SK-N-SH (cell line): ENCODE data around the gene JAZF1. TPM values are rescaled to one million over a fixed set of nuclear protein-coding genes. Genes with fewer than 3 reads are reported as not detected.
A peak's percentile ranks its signal among the peaks of the same experiment; 100 is the strongest.

ENCODE experiments used
- CTCF ChIA-PET: fragments of 300-600, 350-600 bp; formaldehyde crosslinking; extraction: SDS; loops from one replicate; lab custom pipeline; 2021; lab: Yijun Ruan, JAX
- POLR2A ChIA-PET: fragments of 350-600 bp; sonication (Branson Sonifier 250); formaldehyde crosslinking; extraction: SDS; loops from one replicate; lab custom pipeline; 2020; ENCODE audit warnings: antibody characterized with exemption, inconsistent platforms; lab: Yijun Ruan, JAX
- DNase-seq: peaks from one replicate; pipeline ENCODE4 v3.0.0; 2012
- H2AFZ ChIP-seq: fragments of 200-600 bp; sonication (generic); 2 replicates; pipeline ENCODE4 v1.8.1; 2016; ENCODE audit warnings: antibody characterized with exemption, mild to moderate bottlenecking, low read depth
- H3F3A ChIP-seq: fragments of 200-600 bp; sonication (generic); replicated peaks from 2 replicates; pipeline ENCODE3; 2016; ENCODE audit warnings: antibody characterized with exemption, mild to moderate bottlenecking; ENCODE audit not compliant: insufficient read depth
- H3K27ac ChIP-seq, 2 experiments: fragments of 200-500 bp in 1 of 2; fragments of 200-600 bp in 1 of 2; sonication (Bioruptor generic) in 1 of 2; sonication (generic), shearing (Covaris generic) in 1 of 2; 2 replicates each; pipeline versions ENCODE4 v1.5.1 to v1.6.1; 2014 to 2016; ENCODE audit warnings: low read depth in 2 of 2, inconsistent platforms in 1 of 2, low read length in 1 of 2, mild to moderate bottlenecking in 1 of 2, mixed read lengths in 1 of 2
- H3K27me3 ChIP-seq: fragments of 200-600 bp; sonication (generic), shearing (Covaris generic); 2 replicates; pipeline ENCODE4 v1.6.1; 2016; ENCODE audit warnings: mixed run types; ENCODE audit not compliant: insufficient read depth
- H3K36me3 ChIP-seq, 2 experiments: fragments of 200-500 bp in 1 of 2; fragments of 200-600 bp in 1 of 2; sonication (Bioruptor generic) in 1 of 2; sonication (generic) in 1 of 2; replicated peaks in 1 of 2; 2 replicates each; pipeline versions ENCODE3 to v1.5.1; 2014 to 2016; ENCODE audit warnings: low read length in 1 of 2, mild to moderate bottlenecking in 1 of 2; ENCODE audit not compliant: insufficient read depth in 2 of 2, control insufficient read depth in 1 of 2
- H3K4me1 ChIP-seq, 2 experiments: fragments of 200-500 bp in 1 of 2; fragments of 200-600 bp in 1 of 2; sonication (Bioruptor generic) in 1 of 2; sonication (generic), shearing (Covaris generic) in 1 of 2; 2 replicates each; pipeline versions ENCODE4 v1.5.1 to v1.6.1; 2014 to 2016; ENCODE audit warnings: low read depth in 1 of 2, low read length in 1 of 2, mixed run types in 1 of 2; ENCODE audit not compliant: insufficient read depth in 2 of 2, control insufficient read depth in 1 of 2
- H3K4me2 ChIP-seq: fragments of 200-600 bp; sonication (generic), shearing (Covaris generic); 2 replicates; pipeline ENCODE4 v1.6.1; 2017; ENCODE audit warnings: mixed run types
- H3K4me3 ChIP-seq, 2 experiments: fragments of 200-500 bp in 1 of 2; fragments of 200-600 bp in 1 of 2; sonication (Bioruptor generic) in 1 of 2; sonication (generic), shearing (Covaris generic) in 1 of 2; 2 replicates each; pipeline versions ENCODE4 v1.5.1 to v1.8.1; 2014 to 2016; ENCODE audit warnings: low read depth in 2 of 2, inconsistent platforms in 1 of 2, low read length in 1 of 2, mild to moderate bottlenecking in 1 of 2, mixed read lengths in 1 of 2, moderate library complexity in 1 of 2
- H3K79me2 ChIP-seq: fragments of 200-600 bp; sonication (generic); 2 replicates; pipeline ENCODE4 v1.8.1; 2017; ENCODE audit warnings: mild to moderate bottlenecking; ENCODE audit not compliant: insufficient read depth
- H3K9ac ChIP-seq: fragments of 200-600 bp; sonication (generic); 2 replicates; pipeline ENCODE4 v1.6.1; 2017; ENCODE audit warnings: mixed run types
- H3K9me2 ChIP-seq: fragments of 200-600 bp; sonication (generic); 2 replicates; pipeline ENCODE4 v1.6.1; 2017; ENCODE audit warnings: mixed run types
- H3K9me3 ChIP-seq: fragments of 200-600 bp; sonication (generic); 2 replicates; pipeline ENCODE4 v1.6.1; 2017; ENCODE audit warnings: mixed run types, mild to moderate bottlenecking, moderate library complexity
- H4K20me1 ChIP-seq: fragments of 200-600 bp; sonication (generic); 2 replicates; pipeline ENCODE4 v1.6.1; 2017; ENCODE audit warnings: mild to moderate bottlenecking, mixed run types; ENCODE audit not compliant: insufficient read depth
- EP300 ChIP-seq, 2 experiments: IDR thresholded peaks; 2 replicates each; pipeline versions ENCODE4 v1.4.0 to v1.6.1; 2012; ENCODE audit warnings: borderline replicate concordance in 1 of 2, low read depth in 1 of 2, low read length in 1 of 2
- FOXM1 ChIP-seq: IDR thresholded peaks from 2 replicates; pipeline ENCODE4 v1.4.0; 2012; ENCODE audit warnings: low read depth, mild to moderate bottlenecking
- GABPA ChIP-seq: IDR thresholded peaks from 2 replicates; pipeline ENCODE4 v1.4.0; 2012; ENCODE audit warnings: low read depth, mild to moderate bottlenecking
- GATA2 ChIP-seq: sonication (generic); formaldehyde crosslinking; IDR thresholded peaks from 2 replicates; pipeline ENCODE4 v1.5.0; 2020; ENCODE audit warnings: mild to moderate bottlenecking, missing genetic modification reagents
- JUND ChIP-seq: IDR thresholded peaks from 2 replicates; pipeline ENCODE4 v1.4.0; 2012
- MAX ChIP-seq: IDR thresholded peaks from 2 replicates; pipeline ENCODE4 v1.4.0; 2012; ENCODE audit warnings: low read depth
- MEF2A ChIP-seq: IDR thresholded peaks from 2 replicates; pipeline ENCODE4 v1.4.0; 2012; ENCODE audit warnings: low read depth, borderline replicate concordance
- PBX3 ChIP-seq: IDR thresholded peaks from 2 replicates; pipeline ENCODE4; 2012
- RXRA ChIP-seq: IDR thresholded peaks from 2 replicates; pipeline ENCODE4 v1.4.0; 2012; ENCODE audit warnings: low read depth, mild to moderate bottlenecking, borderline replicate concordance
- SIN3A ChIP-seq: IDR thresholded peaks from 2 replicates; pipeline ENCODE4 v1.6.1; 2012; ENCODE audit warnings: low read depth, mild to moderate bottlenecking, low read length, moderate library complexity, borderline replicate concordance
- TAF1 ChIP-seq: IDR thresholded peaks from 2 replicates; pipeline ENCODE4 v1.6.1; 2012; ENCODE audit warnings: low read depth, mild to moderate bottlenecking, low read length, moderate library complexity, borderline replicate concordance
- TCF12 ChIP-seq: IDR thresholded peaks from 2 replicates; pipeline ENCODE4 v1.4.0; 2012
- USF1 ChIP-seq: IDR thresholded peaks from 2 replicates; pipeline ENCODE4 v1.4.0; 2012; ENCODE audit warnings: low read depth, borderline replicate concordance
- USF2 ChIP-seq: fragments of 150-350 bp; IDR thresholded peaks from 2 replicates; pipeline ENCODE4 v1.6.1; 2017; ENCODE audit warnings: antibody characterized with exemption, low read length, low read depth, borderline replicate concordance
- WGBS: methylation state at CpG from one replicate; pipeline ENCODE4 v1.1.6; 2017; ENCODE audit warnings: low lambda C conversion rate; 5-methylcytosine and 5-hydroxymethylcytosine counted together
- polyA plus RNA-seq, 3 experiments: library from polyadenylated mRNA; depleted of rRNA; stranded (reverse); fragments of >200 nt; gene quantifications; 2 replicates each; pipeline ENCODE4 v1.2.3, GENCODE V29; 2012

Gene JAZF1
- polyA plus RNA-seq (2012; rRNA removed) = 1.3 and 1.7 TPM in 2 replicates
- polyA plus RNA-seq (2012; cell fraction: cytosol; rRNA removed) = 3.0 and 3.5 TPM in 2 replicates
- 1.6 and 2.2 TPM in 2 replicates for polyA plus RNA-seq (2012; cell fraction: nucleus; rRNA removed)

- Histone ChIP-seq H3K4me2 (peak within 1 kb of the TSS; percentile 70), H3K79me2 (peaks cover 14% of the 10 kb centered on the region), H3K27me3 (no peaks in the 10 kb centered on the region), H4K20me1 (no peaks in the 10 kb centered on the region), H3K9me3 (no peaks in the 10 kb centered on the region), H2AFZ (peak within 1 kb of the TSS; percentile 88; the same call in 1 of the 2 replicates), H3K27ac (peak within 1 kb of the TSS in 1 of 2 experiments; percentile 48; a peak in 2 of 4 replicates), H3K4me3 (peak within 1 kb of the TSS; percentile 71 to 74), H3F3A (peaks cover 20% of the 10 kb centered on the region), H3K9ac (peak within 1 kb of the TSS; percentile 46; the same call in 1 of the 2 replicates)
- 7% methylated on average over 60 of the region's 64 CpGs for WGBS
- TF ChIP-seq TAF1 (no peak), EP300 (IDR thresholded peaks at IDR 0.05; ENCODE audit: borderline replicate concordance in 1 of 2, low read depth in 1 of 2, low read length in 1 of 2) (0 out of 4 replicates have a peak, but pooled peaks of 1 of the 2 experiments have one; percentile 9)
- TF ChIP-seq, all 33 proteins: peak for 1
- peak; percentile 93 for DNase-seq
- ChIA-PET CTCF (interaction anchor here (0.6 to 2.2 kb wide), 3 partner anchors 12 to 239 kb away, joined by 3 to 6 read pairs (median 3); no protein-coding TSS in a partner anchor), POLR2A (no interaction called here)
- Histone ChIP-seq H3K36me3 (no peaks in the 10 kb centered on the region), H3K9me2 (no peaks in the 10 kb centered on the region), H3K4me1 (peaks cover 7 to 16% of the 10 kb centered on the region in 2 experiments; a peak in 3 of 4 replicates)
Observed at GRCh38 chr7:28180364-28181147, at the start of gene JAZF1. JAZF1 (minus strand) TSS chr7:28180795.

GRCh38 chr7:28230261-28230660 lies 49.7 kb upstream of the JAZF1 start:
- Histone ChIP-seq H3K79me2 (no peaks in the 10 kb centered on the region), H3K4me2 (no peak overlapping the region), H3K27ac (no peak overlapping the region), H4K20me1 (no peaks in the 10 kb centered on the region), H3F3A (no peaks in the 10 kb centered on the region), H2AFZ (no peak overlapping the region), H3K9me2 (no peaks in the 10 kb centered on the region), H3K4me1 (peaks cover 0 to 2% of the 10 kb centered on the region in 2 experiments; a peak in 1 of 4 replicates), H3K9ac (no peak overlapping the region), H3K9me3 (no peaks in the 10 kb centered on the region), H3K36me3 (no peaks in the 10 kb centered on the region), H3K27me3 (no peaks in the 10 kb centered on the region), H3K4me3 (no peak overlapping the region)
- POLR2A ChIA-PET = no interaction called here
- CTCF ChIA-PET = no interaction called here
- no peak for TF ChIP-seq GATA2
- TF ChIP-seq MAX = no peak
- TF ChIP-seq RXRA = no peak
- TF ChIP-seq USF2 = no peak
- no peak for TF ChIP-seq JUND
- TF ChIP-seq EP300 (IDR thresholded peaks at IDR 0.05; ENCODE audit: borderline replicate concordance in 1 of 2, low read depth in 1 of 2, low read length in 1 of 2) = no peak
- TF ChIP-seq MEF2A = no peak
- TF ChIP-seq FOXM1 = no peak
- no peak for TF ChIP-seq TCF12
- no peak for TF ChIP-seq PBX3
- no peak for TF ChIP-seq USF1
- no peak for TF ChIP-seq GABPA
- no peak for TF ChIP-seq SIN3A
- 72% methylated on average over 7 of the region's 7 CpGs for WGBS
- no peak for DNase-seq
